Naive B cell (primary cell): Measurements from ENCODE around the gene MINDY4. TPM values are rescaled to one million over a fixed set of nuclear protein-coding genes. Genes with fewer than 3 reads are reported as not detected.
"Not testable (repeated sequence)": the region's sequence is repeated elsewhere in the genome, so short reads cannot be mapped to it uniquely, and the experiment has no call there.

Experiments
- ATAC-seq, 2 donors: fragments of 150-1000 bp; cut with Tn5 transposase; 2 replicates each; pipeline ENCODE4 v1.10.0; 2021; ENCODE audit warnings: low read depth in 2 of 2, mild to moderate bottlenecking in 2 of 2, moderate library complexity in 2 of 2
- DNase-seq: peaks from one replicate; pipeline ENCODE4 v3.0.0; 2022
- H3K27ac Mint-ChIP-seq, 6 donors: one replicate each; pipeline ENCODE4 v1.8.0; 2020 to 2022; ENCODE audit warnings: mild to moderate bottlenecking in 6 of 6, mixed read lengths in 6 of 6, moderate library complexity in 5 of 6, inconsistent platforms in 2 of 6
- H3K27me3 Mint-ChIP-seq, 3 donors: one replicate each; pipeline ENCODE4 v1.8.0; 2021 to 2022; ENCODE audit warnings: mixed read lengths in 3 of 3, mild to moderate bottlenecking in 1 of 3
- H3K36me3 Mint-ChIP-seq, 2 donors: one replicate each; pipeline ENCODE4 v1.8.0; 2020 to 2022; ENCODE audit warnings: mixed read lengths in 2 of 2, inconsistent platforms in 1 of 2, mild to moderate bottlenecking in 1 of 2
- H3K4me1 Mint-ChIP-seq, 3 donors: one replicate each; pipeline ENCODE4 v1.8.0; 2020 to 2022; ENCODE audit warnings: mixed read lengths in 3 of 3, inconsistent platforms in 1 of 3, mild to moderate bottlenecking in 1 of 3, moderate library complexity in 1 of 3
- H3K4me3 Mint-ChIP-seq, 8 donors: one replicate each; pipeline ENCODE4 v1.8.0; 2020 to 2022; ENCODE audit warnings: mild to moderate bottlenecking in 8 of 8, mixed read lengths in 8 of 8, moderate library complexity in 8 of 8, inconsistent platforms in 2 of 8
- H3K9me3 Mint-ChIP-seq, 7 donors: one replicate each; pipeline ENCODE4 v1.8.0; 2020 to 2022; ENCODE audit warnings: mixed read lengths in 7 of 7, mild to moderate bottlenecking in 5 of 7, inconsistent platforms in 2 of 7, moderate library complexity in 1 of 7
- polyA plus RNA-seq, 6 donors: library from polyadenylated mRNA; unstranded; fragments of 300-500 nt; fragmentation: Illumina TruSeq; gene quantifications; one replicate each; pipeline ENCODE4 v1.2.3, GENCODE V29; 2021; ENCODE audit warnings: low read depth in 6 of 6

MINDY4 gene
- polyA plus RNA-seq, 6 donors from 2014 or later = 0.14 to 0.16 TPM; not detected in 4

GRCh38 chr7:30804078-30804661 is 33.0 kb downstream of the MINDY4 start:
- ATAC-seq (no peak), DNase-seq (no peak)
- peaks cover 0 to 6% (median 4%) of the 10 kb centered on the region in 3 donors for H3K4me1 Mint-ChIP-seq
- no peaks in the 10 kb centered on the region for H3K36me3 Mint-ChIP-seq
- H3K27ac Mint-ChIP-seq = peak overlapping the region in 1 of 6 donors; percentile 47
- no peak overlapping the region for H3K4me3 Mint-ChIP-seq
- H3K9me3 Mint-ChIP-seq = peaks cover 0 to 2% (median 0%) of the 10 kb centered on the region in 7 donors
- H3K27me3 Mint-ChIP-seq = no peaks in the 10 kb centered on the region

DNA sequence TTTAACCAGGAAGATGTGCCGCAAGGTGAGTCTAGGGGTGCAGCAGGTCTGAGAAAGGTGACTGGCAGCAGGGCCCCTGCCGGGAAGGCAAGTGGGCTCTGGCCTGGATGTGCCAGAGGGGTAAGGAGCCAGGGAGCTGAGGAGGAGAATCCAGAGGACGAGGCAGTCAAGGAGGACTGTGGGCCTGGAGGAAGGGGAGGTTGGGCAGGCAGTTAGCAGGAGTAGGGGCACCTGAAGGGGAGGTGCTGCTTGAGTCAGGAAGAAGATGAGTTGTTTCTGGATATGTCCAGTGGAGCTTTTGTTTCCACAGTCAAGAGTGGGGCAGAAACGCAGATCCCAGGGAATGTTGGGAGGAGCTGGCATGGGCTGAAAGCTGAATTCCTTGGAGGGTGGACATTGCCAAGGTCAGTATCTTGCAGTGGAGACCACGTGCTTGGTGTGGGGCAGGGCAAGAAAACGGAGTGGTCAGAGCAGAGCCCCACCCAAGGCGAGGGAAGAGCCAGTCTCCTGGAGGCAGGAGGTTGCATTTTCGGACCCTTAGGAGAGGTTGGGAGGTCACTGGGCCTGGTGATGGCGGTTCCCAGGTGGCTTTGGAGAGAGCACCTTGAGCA is 34.0 kb downstream of the MINDY4 start:
- peaks cover 0 to 2% (median 0%) of the 10 kb centered on the region in 7 donors for H3K9me3 Mint-ChIP-seq
- ATAC-seq (no peak), DNase-seq (no peak)
- peaks cover 0 to 2% (median 0%) of the 10 kb centered on the region in 3 donors for H3K4me1 Mint-ChIP-seq
- H3K36me3 Mint-ChIP-seq = no peaks in the 10 kb centered on the region
- no peaks in the 10 kb centered on the region for H3K27me3 Mint-ChIP-seq
- H3K4me3 Mint-ChIP-seq = peak overlapping the region in 1 of 8 donors; percentile 16
- no peak overlapping the region for H3K27ac Mint-ChIP-seq

GRCh38 chr7:30805931-30806330 is 34.7 kb downstream of the MINDY4 start:
- no peaks in the 10 kb centered on the region for H3K27me3 Mint-ChIP-seq
- no peaks in the 10 kb centered on the region for H3K4me1 Mint-ChIP-seq
- H3K4me3 Mint-ChIP-seq = no peak overlapping the region
- no peak overlapping the region for H3K27ac Mint-ChIP-seq
- no peaks in the 10 kb centered on the region for H3K36me3 Mint-ChIP-seq
- no peak for DNase-seq
- H3K9me3 Mint-ChIP-seq = peaks cover 0 to 2% (median 0%) of the 10 kb centered on the region in 7 donors
- no peak for ATAC-seq

DNA sequence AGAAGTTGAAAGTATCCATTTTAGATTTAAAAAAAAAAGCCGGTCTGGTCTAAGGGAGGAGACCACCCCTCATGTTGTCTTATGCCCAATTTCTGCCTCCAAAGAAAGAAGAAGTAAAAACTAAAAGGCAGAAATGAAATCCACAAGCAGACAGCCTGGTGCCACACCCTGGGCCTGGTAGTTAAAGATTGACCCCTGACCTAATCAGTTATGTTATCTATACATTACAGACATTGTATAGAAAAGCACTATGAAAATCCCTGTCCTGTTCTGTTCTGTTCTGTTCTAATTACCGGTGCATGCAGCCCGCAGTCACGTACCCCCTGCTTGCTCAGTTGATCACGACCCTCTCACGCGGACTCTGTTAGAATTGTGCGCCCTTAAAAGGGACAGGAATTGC is 36.3 kb downstream of the MINDY4 start:
- not testable (repeated sequence) for H3K9me3 Mint-ChIP-seq

DNA sequence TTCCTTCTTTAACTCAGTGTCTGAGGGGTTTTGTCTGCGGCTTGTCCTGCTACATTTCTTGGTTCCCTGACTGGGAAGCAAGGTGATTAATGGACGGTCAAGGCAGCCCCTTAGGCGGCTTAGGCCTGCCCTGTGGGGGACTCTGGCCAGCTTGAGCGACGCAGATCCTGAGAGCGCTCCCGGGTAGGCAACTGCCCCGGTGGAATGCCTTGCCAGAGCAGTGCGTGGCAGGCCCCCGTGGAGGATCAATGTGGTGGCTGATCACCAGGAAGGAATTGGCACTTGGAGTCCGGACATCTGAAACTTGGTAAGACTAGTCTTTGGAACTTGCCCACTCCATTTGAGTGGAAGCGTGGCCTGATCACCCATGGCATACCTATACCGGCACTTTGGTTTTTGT is 36.7 kb downstream of the MINDY4 start:
- ATAC-seq, H3K9me3 Mint-ChIP-seq, H3K4me3 Mint-ChIP-seq, DNase-seq, H3K27me3 Mint-ChIP-seq, H3K27ac Mint-ChIP-seq, H3K4me1 Mint-ChIP-seq, H3K36me3 Mint-ChIP-seq: not testable (repeated sequence)

More for the DNA sequence above, 36.3 kb downstream of the MINDY4 start:
- H3K4me3 Mint-ChIP-seq, H3K27ac Mint-ChIP-seq, DNase-seq, H3K4me1 Mint-ChIP-seq, H3K36me3 Mint-ChIP-seq, H3K27me3 Mint-ChIP-seq, ATAC-seq: not testable (repeated sequence)

GRCh38 chr7:30810986-30811385 is 39.8 kb downstream of the MINDY4 start:
- no peak overlapping the region for H3K27ac Mint-ChIP-seq
- H3K4me1 Mint-ChIP-seq = no peaks in the 10 kb centered on the region
- H3K4me3 Mint-ChIP-seq = no peak overlapping the region
- no peaks in the 10 kb centered on the region for H3K27me3 Mint-ChIP-seq
- DNase-seq (no peak), ATAC-seq (no peak)
- peaks cover 0 to 2% (median 0%) of the 10 kb centered on the region in 7 donors for H3K9me3 Mint-ChIP-seq
- no peaks in the 10 kb centered on the region for H3K36me3 Mint-ChIP-seq

- no peaks in the 10 kb centered on the region for H3K4me1 Mint-ChIP-seq
Measured at GRCh38 chr7:30812676-30813075, 41.5 kb downstream of the MINDY4 start.

DNA sequence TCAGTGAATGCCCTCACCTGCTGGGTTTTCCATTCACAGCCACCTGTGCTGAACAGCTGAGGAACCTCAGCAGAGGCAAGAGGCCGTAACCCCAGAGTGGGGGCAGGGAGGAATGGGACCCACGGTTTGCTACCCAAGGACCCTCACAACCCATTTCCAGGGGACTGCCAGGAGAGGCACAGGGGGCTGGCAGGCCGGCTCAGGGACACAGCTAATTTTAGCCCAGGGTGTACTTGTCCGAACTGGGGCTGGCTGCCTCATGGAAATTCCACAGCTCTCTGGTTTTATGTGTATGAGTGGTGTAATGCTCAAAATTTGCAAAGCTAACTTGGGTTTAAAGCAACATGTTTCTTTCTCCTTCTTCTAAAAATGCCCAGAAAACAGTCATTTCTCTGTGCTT is 42.2 kb downstream of the MINDY4 start:
- no peak for DNase-seq
- Mint-ChIP-seq H3K4me3 (no peak overlapping the region), H3K27ac (no peak overlapping the region), H3K9me3 (no peaks in the 10 kb centered on the region), H3K4me1 (no peaks in the 10 kb centered on the region), H3K36me3 (no peaks in the 10 kb centered on the region), H3K27me3 (no peaks in the 10 kb centered on the region)
- ATAC-seq = no peak

More at GRCh38 chr7:30812676-30813075, 41.5 kb downstream of the MINDY4 start:
- Mint-ChIP-seq H3K27me3 (no peaks in the 10 kb centered on the region), H3K4me3 (no peak overlapping the region), H3K9me3 (peaks cover 0 to 2% (median 0%) of the 10 kb centered on the region in 7 donors), H3K27ac (no peak overlapping the region), H3K36me3 (no peaks in the 10 kb centered on the region)
- DNase-seq (no peak), ATAC-seq (no peak)

- Mint-ChIP-seq H3K36me3 (no peaks in the 10 kb centered on the region), H3K9me3 (no peaks in the 10 kb centered on the region), H3K27me3 (no peaks in the 10 kb centered on the region), H3K4me1 (no peaks in the 10 kb centered on the region), H3K4me3 (no peak overlapping the region), H3K27ac (no peak overlapping the region)
- ATAC-seq (no peak), DNase-seq (no peak)
Measured at GRCh38 chr7:30814700-30815387, 43.6 kb downstream of the MINDY4 start.

DNA sequence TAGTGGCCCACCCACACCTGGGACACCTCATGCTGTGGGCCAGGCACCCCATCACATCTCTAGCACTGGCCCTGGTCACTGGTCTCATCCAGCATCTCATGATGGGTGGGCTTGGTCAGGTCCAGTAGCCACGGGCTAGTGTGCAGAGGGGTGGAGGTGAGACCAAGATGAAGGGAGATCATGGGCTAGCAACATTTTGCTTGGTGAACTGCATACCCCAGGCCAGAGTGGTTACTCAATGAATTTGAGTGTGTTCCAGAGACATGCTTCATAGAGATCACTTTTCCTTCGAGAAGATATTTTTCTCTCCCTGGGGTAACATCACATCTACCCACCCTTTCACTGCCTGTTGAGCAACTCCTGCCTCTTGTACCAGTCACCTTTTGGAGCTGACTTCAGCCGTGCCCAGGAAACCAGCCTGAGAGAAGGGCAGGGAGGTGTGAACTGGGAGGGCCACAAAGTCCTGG is 44.2 kb downstream of the MINDY4 start:
- no peaks in the 10 kb centered on the region for H3K36me3 Mint-ChIP-seq
- H3K4me1 Mint-ChIP-seq = no peaks in the 10 kb centered on the region
- no peaks in the 10 kb centered on the region for H3K27me3 Mint-ChIP-seq
- no peak overlapping the region for H3K27ac Mint-ChIP-seq
- peaks cover 0 to 4% (median 0%) of the 10 kb centered on the region in 7 donors for H3K9me3 Mint-ChIP-seq
- no peak for ATAC-seq
- DNase-seq = no peak
- H3K4me3 Mint-ChIP-seq = no peak overlapping the region

DNA sequence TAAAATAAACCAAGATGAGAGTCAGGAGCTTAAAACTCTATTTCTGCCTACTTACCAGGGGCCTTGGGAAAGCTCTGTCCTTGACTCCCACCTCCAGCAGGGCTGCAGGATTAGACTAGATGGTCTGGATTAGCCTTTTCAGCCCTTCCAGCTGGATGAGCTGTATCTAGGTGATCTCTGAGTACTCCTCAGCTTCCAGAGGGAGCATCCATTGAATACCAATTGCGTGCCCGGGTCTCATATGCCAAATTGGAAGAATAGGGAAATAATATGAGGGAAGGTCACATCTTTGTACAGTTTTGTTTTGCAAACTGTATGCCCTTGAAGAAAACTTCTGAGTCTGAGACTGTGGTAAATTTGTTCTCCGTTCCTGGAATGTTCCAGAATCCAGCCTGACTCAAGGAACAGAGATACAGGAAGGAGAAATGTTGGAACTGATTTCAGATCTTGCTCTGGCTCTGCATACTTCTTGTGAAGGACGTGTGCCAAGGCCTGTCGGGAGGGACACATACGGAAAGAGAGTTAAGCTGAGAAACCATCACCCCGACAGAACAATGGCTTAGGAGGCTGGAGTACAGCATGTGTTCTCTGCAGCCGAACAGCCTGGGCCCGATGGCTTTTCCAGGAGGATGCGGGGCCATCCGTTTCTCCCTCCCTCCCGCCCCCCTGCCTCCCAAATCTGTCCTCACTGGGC is 44.9 kb downstream of the MINDY4 start:
- DNase-seq (no peak), ATAC-seq (no peak)
- Mint-ChIP-seq H3K4me1 (no peaks in the 10 kb centered on the region), H3K36me3 (no peaks in the 10 kb centered on the region), H3K9me3 (peaks cover 0 to 5% (median 0%) of the 10 kb centered on the region in 7 donors), H3K27ac (no peak overlapping the region), H3K4me3 (no peak overlapping the region), H3K27me3 (no peaks in the 10 kb centered on the region)

DNA sequence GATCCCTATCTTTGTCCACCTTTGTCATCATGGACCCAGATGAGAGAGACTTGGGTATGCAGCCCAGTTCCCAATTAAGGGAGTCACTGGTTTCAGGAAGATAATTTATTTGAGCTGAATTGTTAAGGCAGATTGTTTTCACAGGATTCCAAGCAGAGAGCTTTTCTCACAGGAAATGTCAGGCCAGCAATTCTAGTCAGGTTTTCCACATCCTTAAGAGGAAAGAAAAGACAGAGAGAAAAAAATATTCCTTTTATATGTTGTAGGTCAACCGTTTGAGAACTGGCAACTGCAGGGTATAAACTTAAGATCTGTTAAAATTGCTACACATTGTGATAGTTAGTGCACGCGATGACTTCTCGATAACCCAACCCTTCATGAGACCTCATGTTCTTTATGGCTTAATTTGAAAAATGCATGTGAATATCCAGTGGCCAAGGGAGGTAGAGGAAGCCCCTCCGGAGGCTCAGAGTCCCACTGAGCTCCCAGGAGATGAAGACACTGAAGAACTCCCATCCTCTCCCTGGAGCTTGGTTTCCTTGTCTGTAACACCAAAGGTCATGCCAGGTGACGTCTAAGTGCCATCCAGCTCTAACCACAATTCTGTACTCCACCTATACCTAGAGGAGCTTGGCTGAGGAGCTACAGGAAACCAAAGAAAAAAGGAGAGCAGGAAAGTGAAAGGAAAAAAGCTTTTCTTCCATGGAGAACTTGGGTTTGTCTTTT is 45.6 kb downstream of the MINDY4 start:
- no peaks in the 10 kb centered on the region for H3K36me3 Mint-ChIP-seq
- ATAC-seq = no peak
- DNase-seq = no peak

GRCh38 chr7:30817371-30817767 is 46.2 kb downstream of the MINDY4 start:
- Mint-ChIP-seq H3K4me3 (no peak overlapping the region), H3K36me3 (no peaks in the 10 kb centered on the region), H3K27ac (no peak overlapping the region), H3K27me3 (no peaks in the 10 kb centered on the region), H3K9me3 (peaks cover 0 to 7% (median 0%) of the 10 kb centered on the region in 7 donors), H3K4me1 (no peaks in the 10 kb centered on the region)
- no peak for ATAC-seq
- DNase-seq = no peak

More for the DNA sequence above, 45.6 kb downstream of the MINDY4 start:
- peaks cover 0 to 7% (median 0%) of the 10 kb centered on the region in 7 donors for H3K9me3 Mint-ChIP-seq
- H3K27me3 Mint-ChIP-seq = no peaks in the 10 kb centered on the region
- H3K4me3 Mint-ChIP-seq = no peak overlapping the region
- H3K4me1 Mint-ChIP-seq = no peaks in the 10 kb centered on the region
- H3K27ac Mint-ChIP-seq = no peak overlapping the region
